SK-N-SH (cell line): Measurements from ENCODE around the gene FBXW5. TPM values are rescaled to one million over a fixed set of nuclear protein-coding genes. Genes with fewer than 3 reads are reported as not detected.

Experiments
- CTCF ChIA-PET: fragments of 300-600, 350-600 bp; formaldehyde crosslinking; extraction: SDS; loops from one replicate; lab custom pipeline; 2021; lab: Yijun Ruan, JAX
- POLR2A ChIA-PET: fragments of 350-600 bp; sonication (Branson Sonifier 250); formaldehyde crosslinking; extraction: SDS; loops from one replicate; lab custom pipeline; 2020; ENCODE audit warnings: antibody characterized with exemption, inconsistent platforms; lab: Yijun Ruan, JAX
- DNase-seq: peaks from one replicate; pipeline ENCODE4 v3.0.0; 2012
- H2AFZ ChIP-seq: fragments of 200-600 bp; sonication (generic); 2 replicates; pipeline ENCODE4 v1.8.1; 2016; ENCODE audit warnings: antibody characterized with exemption, mild to moderate bottlenecking, low read depth
- H3F3A ChIP-seq: fragments of 200-600 bp; sonication (generic); replicated peaks from 2 replicates; pipeline ENCODE3; 2016; ENCODE audit warnings: antibody characterized with exemption, mild to moderate bottlenecking; ENCODE audit not compliant: insufficient read depth
- H3K27ac ChIP-seq, 2 experiments: fragments of 200-500 bp in 1 of 2; fragments of 200-600 bp in 1 of 2; sonication (Bioruptor generic) in 1 of 2; sonication (generic), shearing (Covaris generic) in 1 of 2; 2 replicates each; pipeline versions ENCODE4 v1.5.1 to v1.6.1; 2014 to 2016; ENCODE audit warnings: low read depth in 2 of 2, inconsistent platforms in 1 of 2, low read length in 1 of 2, mild to moderate bottlenecking in 1 of 2, mixed read lengths in 1 of 2
- H3K27me3 ChIP-seq: fragments of 200-600 bp; sonication (generic), shearing (Covaris generic); 2 replicates; pipeline ENCODE4 v1.6.1; 2016; ENCODE audit warnings: mixed run types; ENCODE audit not compliant: insufficient read depth
- H3K36me3 ChIP-seq, 2 experiments: fragments of 200-500 bp in 1 of 2; fragments of 200-600 bp in 1 of 2; sonication (Bioruptor generic) in 1 of 2; sonication (generic) in 1 of 2; replicated peaks in 1 of 2; 2 replicates each; pipeline versions ENCODE3 to v1.5.1; 2014 to 2016; ENCODE audit warnings: low read length in 1 of 2, mild to moderate bottlenecking in 1 of 2; ENCODE audit not compliant: insufficient read depth in 2 of 2, control insufficient read depth in 1 of 2
- H3K4me1 ChIP-seq, 2 experiments: fragments of 200-500 bp in 1 of 2; fragments of 200-600 bp in 1 of 2; sonication (Bioruptor generic) in 1 of 2; sonication (generic), shearing (Covaris generic) in 1 of 2; 2 replicates each; pipeline versions ENCODE4 v1.5.1 to v1.6.1; 2014 to 2016; ENCODE audit warnings: low read depth in 1 of 2, low read length in 1 of 2, mixed run types in 1 of 2; ENCODE audit not compliant: insufficient read depth in 2 of 2, control insufficient read depth in 1 of 2
- H3K4me2 ChIP-seq: fragments of 200-600 bp; sonication (generic), shearing (Covaris generic); 2 replicates; pipeline ENCODE4 v1.6.1; 2017; ENCODE audit warnings: mixed run types
- H3K4me3 ChIP-seq, 2 experiments: fragments of 200-500 bp in 1 of 2; fragments of 200-600 bp in 1 of 2; sonication (Bioruptor generic) in 1 of 2; sonication (generic), shearing (Covaris generic) in 1 of 2; 2 replicates each; pipeline versions ENCODE4 v1.5.1 to v1.8.1; 2014 to 2016; ENCODE audit warnings: low read depth in 2 of 2, inconsistent platforms in 1 of 2, low read length in 1 of 2, mild to moderate bottlenecking in 1 of 2, mixed read lengths in 1 of 2, moderate library complexity in 1 of 2
- H3K79me2 ChIP-seq: fragments of 200-600 bp; sonication (generic); 2 replicates; pipeline ENCODE4 v1.8.1; 2017; ENCODE audit warnings: mild to moderate bottlenecking; ENCODE audit not compliant: insufficient read depth
- H3K9ac ChIP-seq: fragments of 200-600 bp; sonication (generic); 2 replicates; pipeline ENCODE4 v1.6.1; 2017; ENCODE audit warnings: mixed run types
- H3K9me2 ChIP-seq: fragments of 200-600 bp; sonication (generic); 2 replicates; pipeline ENCODE4 v1.6.1; 2017; ENCODE audit warnings: mixed run types
- H3K9me3 ChIP-seq: fragments of 200-600 bp; sonication (generic); 2 replicates; pipeline ENCODE4 v1.6.1; 2017; ENCODE audit warnings: mixed run types, mild to moderate bottlenecking, moderate library complexity
- H4K20me1 ChIP-seq: fragments of 200-600 bp; sonication (generic); 2 replicates; pipeline ENCODE4 v1.6.1; 2017; ENCODE audit warnings: mild to moderate bottlenecking, mixed run types; ENCODE audit not compliant: insufficient read depth
- CHD2 ChIP-seq: fragments of 150-350 bp; IDR thresholded peaks from 2 replicates; pipeline ENCODE4 v1.6.1; 2018; ENCODE audit warnings: low read length; ENCODE audit not compliant: partially characterized antibody
- FOXJ3 ChIP-seq: sonication (generic); formaldehyde crosslinking; IDR thresholded peaks from 2 replicates; pipeline ENCODE4 v1.5.1; 2020; ENCODE audit warnings: mild to moderate bottlenecking, missing genetic modification reagents
- FOXM1 ChIP-seq: IDR thresholded peaks from 2 replicates; pipeline ENCODE4 v1.4.0; 2012; ENCODE audit warnings: low read depth, mild to moderate bottlenecking
- JUND ChIP-seq: IDR thresholded peaks from 2 replicates; pipeline ENCODE4 v1.4.0; 2012
- MEF2A ChIP-seq: IDR thresholded peaks from 2 replicates; pipeline ENCODE4 v1.4.0; 2012; ENCODE audit warnings: low read depth, borderline replicate concordance
- MXI1 ChIP-seq: IDR thresholded peaks from 2 replicates; pipeline ENCODE4 v1.6.1; 2012; ENCODE audit warnings: mild to moderate bottlenecking, low read depth, low read length, improper control_type of control experiment
- POLR2AphosphoS5 ChIP-seq: IDR thresholded peaks from 2 replicates; pipeline ENCODE4 v1.6.1; 2012; ENCODE audit warnings: low read depth, low read length
- RAD21 ChIP-seq: IDR thresholded peaks from 2 replicates; pipeline ENCODE4 v1.6.1; 2012; ENCODE audit warnings: mild to moderate bottlenecking, low read length
- RXRA ChIP-seq: IDR thresholded peaks from 2 replicates; pipeline ENCODE4 v1.4.0; 2012; ENCODE audit warnings: low read depth, mild to moderate bottlenecking, borderline replicate concordance
- SMC3 ChIP-seq: IDR thresholded peaks from 2 replicates; pipeline ENCODE4 v1.6.1; 2012; ENCODE audit warnings: low read depth, low read length, improper control_type of control experiment
- TAF1 ChIP-seq: IDR thresholded peaks from 2 replicates; pipeline ENCODE4 v1.6.1; 2012; ENCODE audit warnings: low read depth, mild to moderate bottlenecking, low read length, moderate library complexity, borderline replicate concordance
- TCF12 ChIP-seq: IDR thresholded peaks from 2 replicates; pipeline ENCODE4 v1.4.0; 2012
- YY1 ChIP-seq: IDR thresholded peaks from 2 replicates; pipeline ENCODE4 v1.4.0; 2012; ENCODE audit warnings: low read depth, mild to moderate bottlenecking
- WGBS: methylation state at CpG from one replicate; pipeline ENCODE4 v1.1.6; 2017; ENCODE audit warnings: low lambda C conversion rate; 5-methylcytosine and 5-hydroxymethylcytosine counted together
- polyA plus RNA-seq, 3 experiments: library from polyadenylated mRNA; depleted of rRNA; stranded (reverse); fragments of >200 nt; gene quantifications; 2 replicates each; pipeline ENCODE4 v1.2.3, GENCODE V29; 2012
- TF ChIP-seq, protein P1 (sequence below): IDR thresholded peaks from 2 replicates; pipeline ENCODE4 v1.4.0; 2012; ENCODE audit warnings: low read depth, borderline replicate concordance
- TF ChIP-seq, protein P2 (sequence below): fragments of 200-600 bp; sonication (generic); IDR thresholded peaks from 2 replicates; pipeline ENCODE4 v1.6.1; 2017; ENCODE audit warnings: antibody characterized with exemption, mild to moderate bottlenecking, moderate library complexity
- TF ChIP-seq, protein P3 (sequence below): fragments of 150-350 bp; IDR thresholded peaks from 2 replicates; pipeline ENCODE4 v1.6.1; 2016; ENCODE audit warnings: mild to moderate bottlenecking, low read depth, low read length

The FBXW5 gene
- polyA plus RNA-seq, 1 of the 3 experiments (the other 2 are of a cell fraction), result 78.9 TPM

DNA sequence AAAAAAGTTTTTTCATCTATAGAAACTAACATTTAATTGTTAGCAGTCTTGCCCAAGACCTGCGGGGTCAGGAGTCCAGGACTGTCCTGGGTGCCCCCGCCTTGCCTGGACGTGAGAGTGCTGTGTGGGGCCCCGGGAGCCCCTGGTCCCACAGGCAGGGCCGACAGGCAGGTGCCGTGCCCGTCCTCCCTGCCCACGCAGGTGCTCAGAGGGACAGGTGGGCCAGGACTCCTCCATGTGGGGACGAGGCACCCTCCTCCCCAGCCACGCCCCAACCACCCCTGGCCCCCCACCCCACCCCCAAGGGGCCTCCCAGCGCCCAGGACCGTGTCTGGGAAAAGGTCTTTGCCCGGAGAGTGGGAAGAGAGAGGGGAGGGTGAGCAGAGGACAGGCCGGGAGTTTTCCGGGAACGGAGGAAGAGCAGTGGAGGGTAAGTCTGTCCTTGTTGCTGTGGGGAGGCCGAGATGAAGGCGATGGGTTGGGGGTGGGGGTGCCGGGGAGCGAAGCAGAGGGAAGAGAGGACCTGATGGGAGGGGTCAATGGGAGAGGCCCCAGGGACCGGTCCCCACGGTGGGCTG lies 4.8 kb upstream of the FBXW5 start:
- peak overlapping the region; percentile 97 for H3K4me2 ChIP-seq
- ChIA-PET POLR2A (interaction anchor here (0.6 kb wide), 1 partner anchor 26 kb away, joined by 3 read pairs; no protein-coding TSS in a partner anchor), CTCF (interaction anchor here (0.6 to 13.2 kb wide), 4 partner anchors 10 to 162 kb away, joined by 3 to 350 read pairs (median 8); partner anchors contain the start of genes ABCA2, FUT7 and NPDC1)
- H3K4me3 ChIP-seq, result peak overlapping the region; percentile 62 to 67
- H3K9ac ChIP-seq, result no peak overlapping the region
- no peaks in the 10 kb centered on the region for H4K20me1 ChIP-seq
- no peaks in the 10 kb centered on the region for H3K9me2 ChIP-seq
- H3K27me3 ChIP-seq, result no peaks in the 10 kb centered on the region
- TF ChIP-seq POLR2AphosphoS5, result no peak
- TF ChIP-seq YY1, result no peak
- TF ChIP-seq CHD2, result no peak
- TF ChIP-seq, protein P1, sequence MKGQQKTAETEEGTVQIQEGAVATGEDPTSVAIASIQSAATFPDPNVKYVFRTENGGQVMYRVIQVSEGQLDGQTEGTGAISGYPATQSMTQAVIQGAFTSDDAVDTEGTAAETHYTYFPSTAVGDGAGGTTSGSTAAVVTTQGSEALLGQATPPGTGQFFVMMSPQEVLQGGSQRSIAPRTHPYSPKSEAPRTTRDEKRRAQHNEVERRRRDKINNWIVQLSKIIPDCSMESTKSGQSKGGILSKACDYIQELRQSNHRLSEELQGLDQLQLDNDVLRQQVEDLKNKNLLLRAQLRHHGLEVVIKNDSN, result no peak
- TF ChIP-seq TCF12, result no peak
- DNase-seq, result no peak
- peaks cover 0 to 33% of the 10 kb centered on the region in 2 experiments; a peak in 2 of 4 replicates for H3K4me1 ChIP-seq
- H3K27ac ChIP-seq, result peak overlapping the region in 1 of 2 experiments; percentile 94; a peak in 2 of 4 replicates
- no peaks in the 10 kb centered on the region for H3K9me3 ChIP-seq
- H3F3A ChIP-seq, result no peaks in the 10 kb centered on the region
- no peaks in the 10 kb centered on the region for H3K36me3 ChIP-seq
- H2AFZ ChIP-seq, result peak overlapping the region; percentile 51; the same call in 1 of the 2 replicates
- no peaks in the 10 kb centered on the region for H3K79me2 ChIP-seq
- WGBS, result 25% methylated on average over 20 of the region's 22 CpGs

DNA sequence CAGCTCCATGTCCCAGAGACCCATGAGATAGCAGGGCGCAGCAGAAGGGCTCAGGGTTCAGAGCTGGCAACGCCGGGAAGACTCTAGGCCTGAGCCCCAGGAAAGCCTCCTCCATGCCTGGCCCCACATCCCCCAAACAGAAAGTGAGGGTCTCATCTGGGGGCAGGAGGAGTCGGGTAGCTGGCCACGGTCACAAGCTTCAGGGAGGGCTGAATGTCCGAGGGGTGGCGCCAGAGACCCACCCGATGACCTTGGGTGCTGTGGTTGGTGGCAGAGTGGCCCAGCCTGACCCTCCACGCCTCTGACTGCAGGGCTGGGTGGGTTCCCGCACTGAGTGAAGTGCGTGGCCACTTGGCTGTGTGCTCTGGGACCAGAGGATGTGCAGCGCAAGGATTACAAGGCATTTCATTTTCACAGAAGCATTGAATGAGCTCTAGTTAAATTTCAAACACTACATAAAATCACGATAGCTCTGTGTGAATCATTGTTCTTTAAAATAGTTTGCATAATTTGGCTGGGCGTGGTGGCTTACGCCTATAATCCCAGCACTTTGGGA lies 3.5 kb upstream of the FBXW5 start:
- H3K4me2 ChIP-seq, result no peak overlapping the region
- H3K27me3 ChIP-seq, result no peaks in the 10 kb centered on the region
- no peak overlapping the region for H3K9ac ChIP-seq
- peaks cover 13% of the 10 kb centered on the region for H3K79me2 ChIP-seq
- H4K20me1 ChIP-seq, result peaks cover 7% of the 10 kb centered on the region
- TF ChIP-seq MEF2A (no peak), YY1 (no peak), FOXM1 (no peak), FOXJ3 (no peak), RXRA (no peak), SMC3 (peak; percentile 66), RAD21 (peak; percentile 78), TAF1 (no peak), JUND (no peak), MXI1 (no peak)
- TF ChIP-seq, protein P2, sequence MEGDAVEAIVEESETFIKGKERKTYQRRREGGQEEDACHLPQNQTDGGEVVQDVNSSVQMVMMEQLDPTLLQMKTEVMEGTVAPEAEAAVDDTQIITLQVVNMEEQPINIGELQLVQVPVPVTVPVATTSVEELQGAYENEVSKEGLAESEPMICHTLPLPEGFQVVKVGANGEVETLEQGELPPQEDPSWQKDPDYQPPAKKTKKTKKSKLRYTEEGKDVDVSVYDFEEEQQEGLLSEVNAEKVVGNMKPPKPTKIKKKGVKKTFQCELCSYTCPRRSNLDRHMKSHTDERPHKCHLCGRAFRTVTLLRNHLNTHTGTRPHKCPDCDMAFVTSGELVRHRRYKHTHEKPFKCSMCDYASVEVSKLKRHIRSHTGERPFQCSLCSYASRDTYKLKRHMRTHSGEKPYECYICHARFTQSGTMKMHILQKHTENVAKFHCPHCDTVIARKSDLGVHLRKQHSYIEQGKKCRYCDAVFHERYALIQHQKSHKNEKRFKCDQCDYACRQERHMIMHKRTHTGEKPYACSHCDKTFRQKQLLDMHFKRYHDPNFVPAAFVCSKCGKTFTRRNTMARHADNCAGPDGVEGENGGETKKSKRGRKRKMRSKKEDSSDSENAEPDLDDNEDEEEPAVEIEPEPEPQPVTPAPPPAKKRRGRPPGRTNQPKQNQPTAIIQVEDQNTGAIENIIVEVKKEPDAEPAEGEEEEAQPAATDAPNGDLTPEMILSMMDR, result peak; percentile 50
- TF ChIP-seq, protein P1, result no peak
- TF ChIP-seq, protein P3, sequence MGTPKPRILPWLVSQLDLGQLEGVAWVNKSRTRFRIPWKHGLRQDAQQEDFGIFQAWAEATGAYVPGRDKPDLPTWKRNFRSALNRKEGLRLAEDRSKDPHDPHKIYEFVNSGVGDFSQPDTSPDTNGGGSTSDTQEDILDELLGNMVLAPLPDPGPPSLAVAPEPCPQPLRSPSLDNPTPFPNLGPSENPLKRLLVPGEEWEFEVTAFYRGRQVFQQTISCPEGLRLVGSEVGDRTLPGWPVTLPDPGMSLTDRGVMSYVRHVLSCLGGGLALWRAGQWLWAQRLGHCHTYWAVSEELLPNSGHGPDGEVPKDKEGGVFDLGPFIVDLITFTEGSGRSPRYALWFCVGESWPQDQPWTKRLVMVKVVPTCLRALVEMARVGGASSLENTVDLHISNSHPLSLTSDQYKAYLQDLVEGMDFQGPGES, result no peak
- no peaks in the 10 kb centered on the region for H3K36me3 ChIP-seq
- WGBS, result 72% methylated on average over 4 of the region's 15 CpGs
- no peaks in the 10 kb centered on the region for H3K9me3 ChIP-seq
- H3F3A ChIP-seq, result no peaks in the 10 kb centered on the region
- ChIA-PET CTCF (interaction anchor here (0.6 to 13.2 kb wide), 35 partner anchors 10 to 279 kb away, joined by 3 to 350 read pairs (median 5); partner anchors contain the start of genes ABCA2, CLIC3, FUT7 and NPDC1), POLR2A (interaction anchor here (1.2 to 1.5 kb wide), 3 partner anchors 45 to 87 kb away, joined by 5 to 13 read pairs (median 7); partner anchors contain the start of gene PAXX)
- H2AFZ ChIP-seq, result no peak overlapping the region
- H3K27ac ChIP-seq, result no peak overlapping the region
- H3K4me3 ChIP-seq, result no peak overlapping the region
- H3K9me2 ChIP-seq, result no peaks in the 10 kb centered on the region
- peaks cover 0 to 38% of the 10 kb centered on the region in 2 experiments; a peak in 2 of 4 replicates for H3K4me1 ChIP-seq
- DNase-seq, result peak; percentile 78
